ENCODE measurements around the gene ERG.

Gene ERG

GRCh38 chr21:38487901-38488639 lies 10.2 kb downstream of the ERG start:
- H3K9ac ChIP-seq (ENCODE audit: low read length) = no peak overlapping the region
- no peak overlapping the region for H3K27ac ChIP-seq (ENCODE audit: low read length)
- no peak overlapping the region for H3K4me3 ChIP-seq (ENCODE audit: low read length)
- peaks cover 59% of the 10 kb centered on the region for H3K4me1 ChIP-seq (ENCODE audit: control insufficient read depth, low read depth, low read length)
- H3K9me3 ChIP-seq (ENCODE audit: control insufficient read depth, low read depth, low read length) = no peaks in the 10 kb centered on the region
- H3K36me3 ChIP-seq (ENCODE audit: control insufficient read depth, low read depth, low read length) = no peaks in the 10 kb centered on the region
- H3K27me3 ChIP-seq (ENCODE audit: control insufficient read depth, insufficient read depth, low read length) = no peaks in the 10 kb centered on the region

GRCh38 chr21:38486706-38487105 lies 11.6 kb downstream of the ERG start:
- Histone ChIP-seq H3K27me3 (ENCODE audit: control insufficient read depth, insufficient read depth, low read length) (no peaks in the 10 kb centered on the region), H3K4me1 (ENCODE audit: control insufficient read depth, low read depth, low read length) (peaks cover 53% of the 10 kb centered on the region), H3K36me3 (ENCODE audit: control insufficient read depth, low read depth, low read length) (no peaks in the 10 kb centered on the region), H3K4me3 (ENCODE audit: low read length) (no peak overlapping the region), H3K27ac (ENCODE audit: low read length) (no peak overlapping the region), H3K9ac (ENCODE audit: low read length) (no peak overlapping the region), H3K9me3 (ENCODE audit: control insufficient read depth, low read depth, low read length) (no peaks in the 10 kb centered on the region)

DNA sequence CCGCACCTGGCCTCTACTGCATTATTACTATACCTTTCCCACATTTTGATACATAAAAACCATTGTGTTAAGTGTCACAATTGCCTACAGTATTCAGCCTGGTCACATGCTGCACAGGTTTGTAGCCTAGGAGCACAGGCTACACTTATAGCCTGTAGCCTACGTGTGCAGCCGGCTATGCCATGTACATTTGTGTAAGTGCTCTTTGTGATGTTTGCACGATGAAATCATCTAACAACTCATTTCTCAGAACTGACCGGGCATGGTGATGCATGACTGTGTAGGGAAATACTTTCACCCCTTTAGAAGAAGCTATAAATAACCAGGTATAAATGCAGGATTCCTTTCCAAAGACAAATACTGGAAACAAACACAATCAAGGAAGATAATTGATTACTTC lies 12.1 kb downstream of the ERG start:
- H3K27ac ChIP-seq (ENCODE audit: low read length) = no peak overlapping the region

DNA sequence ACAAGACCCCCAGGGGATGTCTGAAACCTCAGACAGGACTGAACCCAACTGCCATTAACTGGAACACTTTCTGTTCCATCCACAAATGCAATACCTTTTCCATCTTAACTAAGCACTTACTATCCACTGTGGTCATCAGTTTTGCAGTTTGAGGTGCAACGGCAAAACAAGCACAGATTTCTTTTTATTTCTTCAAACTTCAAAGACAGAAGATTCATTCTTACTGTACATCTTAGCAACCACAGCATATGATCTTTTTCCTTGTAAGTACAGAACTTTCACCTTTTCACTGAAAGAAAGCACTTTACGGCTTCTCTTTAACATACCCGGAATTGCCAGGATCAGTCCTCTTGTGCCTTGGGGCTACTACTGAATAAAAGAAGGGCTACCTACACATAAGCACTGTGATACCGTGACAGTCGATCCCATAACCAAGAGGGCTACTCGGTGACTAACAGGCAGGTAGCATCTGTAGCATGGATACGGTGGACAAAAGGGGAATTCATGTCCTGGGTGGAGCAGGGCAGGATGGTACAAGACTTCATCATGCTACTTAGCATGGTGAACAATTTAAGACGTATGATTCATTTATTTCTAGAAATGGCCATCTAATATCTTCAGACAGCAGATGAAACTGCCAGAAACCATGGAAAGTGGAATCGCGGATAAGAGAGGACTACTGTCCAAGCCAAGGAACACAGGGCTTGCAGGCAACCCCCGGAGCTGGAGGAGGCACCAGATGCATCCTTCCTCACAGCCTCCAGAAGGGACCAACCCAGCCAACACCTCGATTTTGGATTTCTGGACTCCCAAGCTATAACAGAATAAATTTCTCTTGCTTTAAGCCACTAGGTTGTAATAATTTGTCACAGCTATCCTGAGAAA lies 18.4 kb downstream of the ERG start:
- no peak overlapping the region for H3K9ac ChIP-seq (ENCODE audit: low read length)
- no peak overlapping the region for H3K4me3 ChIP-seq (ENCODE audit: low read length)
- H3K36me3 ChIP-seq (ENCODE audit: control insufficient read depth, low read depth, low read length) = no peaks in the 10 kb centered on the region
- peaks cover under 1% of the 10 kb centered on the region for H3K27me3 ChIP-seq (ENCODE audit: control insufficient read depth, insufficient read depth, low read length)
- H3K4me1 ChIP-seq (ENCODE audit: control insufficient read depth, low read depth, low read length) = peaks cover 6% of the 10 kb centered on the region
- H3K27ac ChIP-seq (ENCODE audit: low read length) = no peak overlapping the region
- no peaks in the 10 kb centered on the region for H3K9me3 ChIP-seq (ENCODE audit: control insufficient read depth, low read depth, low read length)

More for the DNA sequence above, 12.1 kb downstream of the ERG start:
- no peak overlapping the region for H3K4me3 ChIP-seq (ENCODE audit: low read length)
- H3K36me3 ChIP-seq (ENCODE audit: control insufficient read depth, low read depth, low read length) = no peaks in the 10 kb centered on the region
- H3K9me3 ChIP-seq (ENCODE audit: control insufficient read depth, low read depth, low read length) = no peaks in the 10 kb centered on the region
- no peaks in the 10 kb centered on the region for H3K27me3 ChIP-seq (ENCODE audit: control insufficient read depth, insufficient read depth, low read length)
- H3K9ac ChIP-seq (ENCODE audit: low read length) = no peak overlapping the region
- peaks cover 48% of the 10 kb centered on the region for H3K4me1 ChIP-seq (ENCODE audit: control insufficient read depth, low read depth, low read length)

- Histone ChIP-seq H3K4me1 (ENCODE audit: control insufficient read depth, low read depth, low read length) (peaks cover 3% of the 10 kb centered on the region), H3K27me3 (ENCODE audit: control insufficient read depth, insufficient read depth, low read length) (peaks cover 11% of the 10 kb centered on the region), H3K9ac (ENCODE audit: low read length) (no peak overlapping the region), H3K27ac (ENCODE audit: low read length) (no peak overlapping the region), H3K9me3 (ENCODE audit: control insufficient read depth, low read depth, low read length) (no peaks in the 10 kb centered on the region), H3K36me3 (ENCODE audit: control insufficient read depth, low read depth, low read length) (no peaks in the 10 kb centered on the region), H3K4me3 (ENCODE audit: low read length) (no peak overlapping the region)
These were observed 19.5 kb downstream of the ERG start for GRCh38 chr21:38478782-38479181.

- no peak overlapping the region for H3K9ac ChIP-seq (ENCODE audit: low read length)
- H3K27me3 ChIP-seq (ENCODE audit: control insufficient read depth, insufficient read depth, low read length) = peaks cover 19% of the 10 kb centered on the region
- H3K4me3 ChIP-seq (ENCODE audit: low read length) = no peak overlapping the region
- H3K27ac ChIP-seq (ENCODE audit: low read length) = no peak overlapping the region
- H3K4me1 ChIP-seq (ENCODE audit: control insufficient read depth, low read depth, low read length) = peaks cover 13% of the 10 kb centered on the region
- H3K9me3 ChIP-seq (ENCODE audit: control insufficient read depth, low read depth, low read length) = no peaks in the 10 kb centered on the region
- H3K36me3 ChIP-seq (ENCODE audit: control insufficient read depth, low read depth, low read length) = no peaks in the 10 kb centered on the region
These were observed 21.1 kb downstream of the ERG start for GRCh38 chr21:38477226-38477625.

DNA sequence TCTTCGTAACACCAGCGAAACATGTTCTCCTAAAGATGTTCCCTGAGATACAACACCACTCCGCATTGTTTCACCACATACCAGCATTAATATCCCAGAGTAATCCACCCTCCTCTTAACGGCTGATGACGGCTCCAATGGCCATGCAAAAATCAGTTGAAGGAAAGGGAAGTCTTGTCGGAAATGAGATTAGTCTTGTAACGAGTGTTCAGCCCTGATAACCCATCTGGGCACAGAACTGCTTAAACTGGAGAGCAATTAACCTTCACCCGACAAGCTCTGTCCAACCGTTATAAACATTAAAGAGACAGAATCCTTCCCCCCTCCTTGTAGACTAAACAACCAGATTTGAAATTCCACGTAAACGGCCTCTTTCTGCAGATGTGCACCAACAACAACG lies 21.9 kb downstream of the ERG start:
- Histone ChIP-seq H3K9ac (ENCODE audit: low read length) (no peak overlapping the region), H3K4me1 (ENCODE audit: control insufficient read depth, low read depth, low read length) (peaks cover 21% of the 10 kb centered on the region), H3K27me3 (ENCODE audit: control insufficient read depth, insufficient read depth, low read length) (peaks cover 27% of the 10 kb centered on the region), H3K27ac (ENCODE audit: low read length) (no peak overlapping the region), H3K4me3 (ENCODE audit: low read length) (no peak overlapping the region), H3K9me3 (ENCODE audit: control insufficient read depth, low read depth, low read length) (no peaks in the 10 kb centered on the region), H3K36me3 (ENCODE audit: control insufficient read depth, low read depth, low read length) (no peaks in the 10 kb centered on the region)

GRCh38 chr21:38475519-38475918 lies 22.8 kb downstream of the ERG start:
- no peak overlapping the region for H3K9ac ChIP-seq (ENCODE audit: low read length)
- peaks cover 23% of the 10 kb centered on the region for H3K4me1 ChIP-seq (ENCODE audit: control insufficient read depth, low read depth, low read length)
- no peak overlapping the region for H3K4me3 ChIP-seq (ENCODE audit: low read length)

GRCh38 chr21:38474796-38475195 lies 23.5 kb downstream of the ERG start:
- Histone ChIP-seq H3K27ac (ENCODE audit: low read length) (no peak overlapping the region), H3K27me3 (ENCODE audit: control insufficient read depth, insufficient read depth, low read length) (peaks cover 36% of the 10 kb centered on the region), H3K4me1 (ENCODE audit: control insufficient read depth, low read depth, low read length) (peaks cover 23% of the 10 kb centered on the region), H3K36me3 (ENCODE audit: control insufficient read depth, low read depth, low read length) (no peaks in the 10 kb centered on the region), H3K4me3 (ENCODE audit: low read length) (no peak overlapping the region), H3K9ac (ENCODE audit: low read length) (no peak overlapping the region), H3K9me3 (ENCODE audit: control insufficient read depth, low read depth, low read length) (no peaks in the 10 kb centered on the region)

More at GRCh38 chr21:38475519-38475918, 22.8 kb downstream of the ERG start:
- H3K27me3 ChIP-seq (ENCODE audit: control insufficient read depth, insufficient read depth, low read length) = peaks cover 36% of the 10 kb centered on the region
- no peak overlapping the region for H3K27ac ChIP-seq (ENCODE audit: low read length)
- H3K9me3 ChIP-seq (ENCODE audit: control insufficient read depth, low read depth, low read length) = no peaks in the 10 kb centered on the region
- H3K36me3 ChIP-seq (ENCODE audit: control insufficient read depth, low read depth, low read length) = no peaks in the 10 kb centered on the region

- no peaks in the 10 kb centered on the region for H3K36me3 ChIP-seq (ENCODE audit: control insufficient read depth, low read depth, low read length)
- no peak overlapping the region for H3K27ac ChIP-seq (ENCODE audit: low read length)
- H3K9ac ChIP-seq (ENCODE audit: low read length) = no peak overlapping the region
- no peak overlapping the region for H3K4me3 ChIP-seq (ENCODE audit: low read length)
- H3K4me1 ChIP-seq (ENCODE audit: control insufficient read depth, low read depth, low read length) = peaks cover 24% of the 10 kb centered on the region
- H3K27me3 ChIP-seq (ENCODE audit: control insufficient read depth, insufficient read depth, low read length) = peaks cover 36% of the 10 kb centered on the region
- H3K9me3 ChIP-seq (ENCODE audit: control insufficient read depth, low read depth, low read length) = no peaks in the 10 kb centered on the region
These were observed 24.2 kb downstream of the ERG start for GRCh38 chr21:38474124-38474523.

DNA sequence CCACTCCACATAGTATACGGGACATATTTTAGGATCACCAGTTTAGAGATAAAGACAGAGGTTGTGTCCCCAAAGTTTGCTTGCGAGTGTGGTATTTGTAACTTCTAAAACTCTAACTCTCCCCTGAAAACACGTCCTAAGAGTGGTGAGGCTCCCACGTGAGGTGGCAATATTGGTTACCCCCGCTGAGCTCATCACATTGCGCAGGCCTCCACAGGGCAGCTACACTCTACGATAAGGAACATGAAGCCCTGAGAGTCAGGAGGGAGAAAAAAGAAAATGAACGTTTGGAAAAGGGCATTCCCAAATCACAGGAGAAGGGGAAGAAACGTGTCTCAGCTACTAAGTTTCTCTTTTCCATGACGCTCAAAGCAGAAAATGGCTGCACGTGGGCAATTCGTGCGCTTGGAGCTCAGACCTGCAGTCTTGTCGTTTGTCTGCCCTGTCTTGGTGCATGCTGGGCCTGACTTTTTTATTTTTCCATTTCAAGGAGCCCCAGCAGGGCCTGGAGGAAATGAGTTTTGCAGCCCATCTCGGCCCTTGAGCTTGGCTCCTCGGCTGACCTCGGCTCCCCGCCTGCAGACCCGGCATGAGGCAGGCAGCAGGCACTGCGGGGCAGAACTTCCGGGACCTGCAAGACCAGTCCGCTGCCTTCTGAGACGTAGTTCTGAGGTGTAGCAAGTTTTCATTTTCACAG lies 25.7 kb downstream of the ERG start:
- peaks cover 36% of the 10 kb centered on the region for H3K27me3 ChIP-seq (ENCODE audit: control insufficient read depth, insufficient read depth, low read length)
- H3K27ac ChIP-seq (ENCODE audit: low read length) = no peak overlapping the region
- H3K9ac ChIP-seq (ENCODE audit: low read length) = no peak overlapping the region
- peaks cover 30% of the 10 kb centered on the region for H3K4me1 ChIP-seq (ENCODE audit: control insufficient read depth, low read depth, low read length)
- no peaks in the 10 kb centered on the region for H3K36me3 ChIP-seq (ENCODE audit: control insufficient read depth, low read depth, low read length)
- H3K9me3 ChIP-seq (ENCODE audit: control insufficient read depth, low read depth, low read length) = no peaks in the 10 kb centered on the region
- H3K4me3 ChIP-seq (ENCODE audit: low read length) = peak overlapping the region; percentile 18

All from iPS-18a (cell line).